ENCODE results near the gene VAV3. TPM values are rescaled to one million over a fixed set of nuclear protein-coding genes. Genes with fewer than 3 reads are reported as not detected.

Gene VAV3
- total RNA-seq, 1 experiment from 2014 or later, result 0.57 TPM

GRCh38 chr1:107617456-107617855, 347.5 kb downstream of the VAV3 start:
- CTCF ChIA-PET, result no interaction called here
- H3K4me1 ChIP-seq, result no peaks in the 10 kb centered on the region
- no peak overlapping the region for H3K4me3 ChIP-seq (ENCODE audit: low read depth, low read length)
- Mint-ChIP-seq H3K27ac (ENCODE audit: unreplicated experiment) (no peak overlapping the region), H3K36me3 (ENCODE audit: insufficient read depth, unreplicated experiment) (no peaks in the 10 kb centered on the region), H3K4me3 (ENCODE audit: unreplicated experiment) (no peak overlapping the region), H3K4me1 (ENCODE audit: low read depth, unreplicated experiment) (no peaks in the 10 kb centered on the region), H3K9me3 (ENCODE audit: unreplicated experiment) (peaks cover 10% of the 10 kb centered on the region), H3K27me3 (ENCODE audit: insufficient read depth, unreplicated experiment) (peaks cover 3% of the 10 kb centered on the region)
- no peaks in the 10 kb centered on the region for H3K36me3 ChIP-seq (ENCODE audit: control insufficient read depth, insufficient read depth, low read length)
- no peak for DNase-seq
- POLR2A ChIA-PET, result no interaction called here
- intact Hi-C loops (cut with micrococcal nuclease; ENCODE audit: unreplicated experiment), result no loop called here
- H3K27me3 ChIP-seq (replicated peaks; ENCODE audit: control insufficient read depth, insufficient read depth, low read length), result no peaks in the 10 kb centered on the region
- TF ChIP-seq CTCF (IDR thresholded peaks at IDR 0.05; ENCODE audit: insufficient read depth in 1 of 2, low read depth in 1 of 2, low read length in 1 of 2, severe bottlenecking in 1 of 2, unreplicated experiment in 1 of 2), result no peak
- H3K9me3 ChIP-seq, result no peaks in the 10 kb centered on the region
- no TSS peak for BruUV-seq (replicated peaks)

- no peaks in the 10 kb centered on the region for H3K27me3 ChIP-seq (replicated peaks; ENCODE audit: control insufficient read depth, insufficient read depth, low read length)
- H3K36me3 Mint-ChIP-seq (ENCODE audit: insufficient read depth, unreplicated experiment), result no peaks in the 10 kb centered on the region
- H3K9me3 Mint-ChIP-seq (ENCODE audit: unreplicated experiment), result peaks cover 10% of the 10 kb centered on the region
- no TSS peak for BruUV-seq (replicated peaks)
- CTCF ChIA-PET, result no interaction called here
- TF ChIP-seq CTCF (IDR thresholded peaks at IDR 0.05; ENCODE audit: insufficient read depth in 1 of 2, low read depth in 1 of 2, low read length in 1 of 2, severe bottlenecking in 1 of 2, unreplicated experiment in 1 of 2), result no peak
- no peak overlapping the region for H3K4me3 ChIP-seq (ENCODE audit: low read depth, low read length)
- H3K4me1 Mint-ChIP-seq (ENCODE audit: low read depth, unreplicated experiment), result no peaks in the 10 kb centered on the region
- no peak for DNase-seq
- intact Hi-C loops (cut with micrococcal nuclease; ENCODE audit: unreplicated experiment), result no loop called here
- no peaks in the 10 kb centered on the region for H3K36me3 ChIP-seq (ENCODE audit: control insufficient read depth, insufficient read depth, low read length)
- no peak overlapping the region for H3K4me3 Mint-ChIP-seq (ENCODE audit: unreplicated experiment)
- no peaks in the 10 kb centered on the region for H3K9me3 ChIP-seq
- POLR2A ChIA-PET, result no interaction called here
- no peak overlapping the region for H3K27ac Mint-ChIP-seq (ENCODE audit: unreplicated experiment)
- H3K4me1 ChIP-seq, result no peaks in the 10 kb centered on the region
- H3K27me3 Mint-ChIP-seq (ENCODE audit: insufficient read depth, unreplicated experiment), result peaks cover 2% of the 10 kb centered on the region
These were observed 355.2 kb downstream of the VAV3 start for GRCh38 chr1:107609808-107610207.

GRCh38 chr1:107604825-107605224, 360.2 kb downstream of the VAV3 start:
- Histone ChIP-seq H3K27me3 (replicated peaks; ENCODE audit: control insufficient read depth, insufficient read depth, low read length) (no peaks in the 10 kb centered on the region), H3K9me3 (no peaks in the 10 kb centered on the region), H3K4me3 (ENCODE audit: low read depth, low read length) (no peak overlapping the region), H3K36me3 (ENCODE audit: control insufficient read depth, insufficient read depth, low read length) (no peaks in the 10 kb centered on the region), H3K4me1 (no peaks in the 10 kb centered on the region)
- Mint-ChIP-seq H3K4me3 (ENCODE audit: unreplicated experiment) (no peak overlapping the region), H3K36me3 (ENCODE audit: insufficient read depth, unreplicated experiment) (no peaks in the 10 kb centered on the region), H3K27me3 (ENCODE audit: insufficient read depth, unreplicated experiment) (peaks cover 2% of the 10 kb centered on the region), H3K27ac (ENCODE audit: unreplicated experiment) (no peak overlapping the region), H3K9me3 (ENCODE audit: unreplicated experiment) (no peaks in the 10 kb centered on the region), H3K4me1 (ENCODE audit: low read depth, unreplicated experiment) (no peaks in the 10 kb centered on the region)
- no peak for DNase-seq
- CTCF ChIA-PET, result no interaction called here
- no TSS peak for BruUV-seq (replicated peaks)
- intact Hi-C loops (cut with micrococcal nuclease; ENCODE audit: unreplicated experiment), result no loop called here
- POLR2A ChIA-PET, result no interaction called here
- no peak for TF ChIP-seq CTCF (IDR thresholded peaks at IDR 0.05; ENCODE audit: insufficient read depth in 1 of 2, low read depth in 1 of 2, low read length in 1 of 2, severe bottlenecking in 1 of 2, unreplicated experiment in 1 of 2)

Measured in Caco-2 (cell line).